ENCODE measurements around the gene S100A13. TPM values are rescaled to one million over a fixed set of nuclear protein-coding genes. Genes with fewer than 3 reads are reported as not detected.

S100A13 gene
- total RNA-seq, 1 donor from 2014 or later, result 52.5 TPM

Other genes with a start within 250 kb of the S100A13 start
- gene S100A8, start 236.4 kb downstream of the S100A13 start, total RNA-seq, result 27,439 TPM
- gene S100A7A, start 211.0 kb downstream of the S100A13 start, total RNA-seq, result 24.6 TPM
- 5,647 TPM for gene S100A7, start 166.9 kb downstream of the S100A13 start, total RNA-seq
- 976 TPM for gene S100A6, start 91.5 kb downstream of the S100A13 start, total RNA-seq
- not detected for gene S100A5, start 86.6 kb downstream of the S100A13 start, total RNA-seq
- 36.0 TPM for gene S100A4, start 81.7 kb downstream of the S100A13 start, total RNA-seq
- 9.6 TPM for gene S100A3, start 78.2 kb downstream of the S100A13 start, total RNA-seq
- gene S100A2, start 61.7 kb downstream of the S100A13 start, total RNA-seq, result 4,166 TPM
- 1,290 TPM for gene S100A16, start 14.4 kb downstream of the S100A13 start, total RNA-seq
- 1,938 TPM for gene S100A14, start 11.2 kb downstream of the S100A13 start, total RNA-seq
- gene S100A1, start 929 bp upstream of the S100A13 start, total RNA-seq, result 0.44 TPM
- 44.0 TPM for gene CHTOP, start 6.6 kb upstream of the S100A13 start, total RNA-seq
- 32.0 TPM for gene SNAPIN, start 31.2 kb upstream of the S100A13 start, total RNA-seq
- 131 TPM for gene ILF2, start 43.5 kb upstream of the S100A13 start, total RNA-seq
- gene NPR1, start 51.2 kb upstream of the S100A13 start, total RNA-seq, result 1.8 TPM
- gene INTS3, start 100.5 kb upstream of the S100A13 start, total RNA-seq, result 22.5 TPM
- 16.1 TPM for gene SLC27A3, start 147.9 kb upstream of the S100A13 start, total RNA-seq

All from esophagus mucosa (tissue), 1 donor.